Heart left ventricle (tissue), 16 donors: ENCODE measurements around the gene GADD45A. TPM values are rescaled to one million over a fixed set of nuclear protein-coding genes. Genes with fewer than 3 reads are reported as not detected.

Source experiments
- ATAC-seq, 4 donors: fragments of 200-7000 bp; cut with Tn5 transposase; one replicate each; pipeline ENCODE4 v1.9.1; 2020 to 2022; ENCODE audit warnings: moderate library complexity in 4 of 4, mild to moderate bottlenecking in 3 of 4, moderate number of reproducible peaks in 1 of 4
- DNase-seq, 5 donors: peaks; one replicate each; pipeline ENCODE4 v3.0.0-alpha.2; 2020
- H3K27ac ChIP-seq, 12 donors: fragments of 200-600 bp; sonication (generic) in 4 of 12; one replicate each; pipeline versions ENCODE4 v1.5.0 to v1.8.0; 2016 to 2022; ENCODE audit warnings: mild to moderate bottlenecking in 2 of 12
- H3K27me3 ChIP-seq, 9 donors: fragments of 200-600 bp; sonication (generic) in 2 of 9; one replicate each; pipeline versions ENCODE4 v1.5.1 to v1.8.0; 2016 to 2022; ENCODE audit warnings: mild to moderate bottlenecking in 3 of 9
- H3K36me3 ChIP-seq, 9 donors: fragments of 200-600 bp; sonication (generic) in 2 of 9; one replicate each; pipeline versions ENCODE4 v1.5.0 to v1.8.0; 2018 to 2022; ENCODE audit warnings: mild to moderate bottlenecking in 2 of 9
- H3K4me1 ChIP-seq, 12 donors: fragments of 200-600 bp; sonication (generic) in 4 of 12; one replicate each; pipeline versions ENCODE4 v1.5.0 to v1.8.0; 2016 to 2022; ENCODE audit warnings: mild to moderate bottlenecking in 3 of 12
- H3K4me3 ChIP-seq, 12 donors: fragments of 200-600 bp; sonication (generic) in 4 of 12; one replicate each; pipeline versions ENCODE4 v1.5.0 to v1.8.0; 2017 to 2022; ENCODE audit warnings: mild to moderate bottlenecking in 9 of 12, moderate library complexity in 4 of 12
- H3K9me3 ChIP-seq, 12 donors: fragments of 200-600 bp; sonication (generic) in 4 of 12; one replicate each; pipeline versions ENCODE4 v1.5.0 to v1.8.0; 2016 to 2022; ENCODE audit warnings: mild to moderate bottlenecking in 1 of 12
- CTCF ChIP-seq, 12 donors: fragments of 200-600 bp; sonication (generic) in 4 of 12; IDR thresholded peaks; one replicate each; pipeline versions ENCODE4 v1.5.0 to v1.8.0; 2018 to 2022; ENCODE audit warnings: antibody characterized with exemption in 12 of 12, mild to moderate bottlenecking in 5 of 12
- POLR2A ChIP-seq, 2 donors: fragments of 450-650 bp; IDR thresholded peaks; one replicate each; pipeline ENCODE4 v1.6.1; 2017; ENCODE audit warnings: antibody characterized with exemption in 2 of 2, mild to moderate bottlenecking in 2 of 2, moderate library complexity in 2 of 2
- WGBS, 4 donors: extraction: QIAGEN DNeasy Blood & Tissue Kit in 2 of 4; methylation state at CpG; one replicate each; pipeline versions ENCODE4 v1.1.5 to v1.1.7; 2013 to 2018; 5-methylcytosine and 5-hydroxymethylcytosine counted together
- intact Hi-C, 10 donors: fragments of 100-400 bp; cut with DNase I; formaldehyde crosslinking; loops; one replicate each; pipeline versions ENCODE4 v1.11.1 to v1.14.2; 2022
- polyA plus RNA-seq, 2 donors: library from polyadenylated mRNA; stranded (reverse); fragments of 200-250 nt; gene quantifications; one replicate each; pipeline ENCODE4 v1.2.3, GENCODE V29; 2013
- total RNA-seq, 9 donors: library from RNA; depleted of rRNA in 2 of 9; stranded (reverse); fragments of >200 nt in 2 of 9; fragmentation: NEBNext Ultra II Directional in 3 of 9; extraction: Animal tissue kit (Norgen Biotek cat#: 25700) in 3 of 9; gene quantifications; one replicate each; pipeline versions ENCODE4 v1.1.0 to v1.2.4, GENCODE V29; 2016 to 2023
- donor health status: ischemic (EF 13 %, LVEDD 7.1; RV severe dilation, severe dysfunction).
- donor health status: healthy with polysubstance abuse.
- donor health status: DM: no; HTN: yes; CAD: no.
- donor health status: DM: no; HTN: no; CAD: no.
- donor health status: ischemic (EF 25% LVEDD 6.9; RV normal size, moderate dysfunction).
- donor health status: ischemic (EF 25% LVEDD 5.7; RV mildly dilated, moderate dysfunction).
- donor health status: healthy.
- donor health status: DM: yes; HTN: yes; CAD: no.
- donor health status: ischemic (EF 35%, LVEDD 5.7; RV mildly dilated, moderate dysfunction).
- donor health status: nonischemic (EF 11% LVEDD 7.7; RV severe dilation, severe dysfunction).
- donor health status: DM: yes; HTN: yes; CAD: no.
- donor health status: PGD.
- donor health status: ischemic (EF 29% LVEDD 5.4; RV normal size, mild dysfunction).
- donor health status: nonischemic (EF 23%, LVEDD 6.1; RV moderate dilation, normal function).

GADD45A gene
- total and polyA plus RNA-seq, 11 donors = 26.5 to 119 (median 45.8) TPM

DNA sequence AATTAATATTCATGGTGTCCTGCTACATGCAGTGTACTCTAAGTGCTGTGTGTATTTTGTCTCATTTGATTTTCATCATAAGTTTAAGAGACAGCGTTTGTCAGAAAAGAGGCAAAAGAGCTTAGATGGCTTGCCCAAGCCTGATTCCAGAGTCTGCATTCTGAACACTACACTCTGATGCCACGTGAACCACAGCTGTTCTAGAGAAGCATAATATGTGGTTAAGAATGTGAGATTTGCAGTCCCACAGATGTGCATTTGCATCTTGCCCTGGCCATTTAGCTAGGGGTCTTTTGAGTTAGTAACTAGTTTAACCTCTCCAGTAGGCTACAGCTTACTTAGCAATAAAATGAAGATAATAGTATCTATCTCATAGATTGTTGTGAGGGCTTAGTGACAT, 9.2 kb upstream of the GADD45A start:
- intact Hi-C loops = loop anchor here in 1 of 10 donors (10.0 kb wide), 1 partner anchor 111 kb away; no protein-coding TSS in a partner anchor
- whole genome bisulfite sequencing, 4 donors = 80 to 93% (median 90%) methylated on average over 2 of the region's 2 CpGs
- no peak for DNase-seq
- TF ChIP-seq POLR2A (IDR thresholded peaks at IDR 0.05) (no peak), CTCF (IDR thresholded peaks at IDR 0.05) (no peak)
- Histone ChIP-seq H3K27ac (peak overlapping the region in 1 of 12 donors; percentile 28), H3K27me3 (no peaks in the 10 kb centered on the region), H3K36me3 (no peaks in the 10 kb centered on the region), H3K9me3 (no peaks in the 10 kb centered on the region), H3K4me1 (peaks cover 0 to 17% (median 10%) of the 10 kb centered on the region in 12 donors), H3K4me3 (no peak overlapping the region)
- no peak for ATAC-seq

DNA sequence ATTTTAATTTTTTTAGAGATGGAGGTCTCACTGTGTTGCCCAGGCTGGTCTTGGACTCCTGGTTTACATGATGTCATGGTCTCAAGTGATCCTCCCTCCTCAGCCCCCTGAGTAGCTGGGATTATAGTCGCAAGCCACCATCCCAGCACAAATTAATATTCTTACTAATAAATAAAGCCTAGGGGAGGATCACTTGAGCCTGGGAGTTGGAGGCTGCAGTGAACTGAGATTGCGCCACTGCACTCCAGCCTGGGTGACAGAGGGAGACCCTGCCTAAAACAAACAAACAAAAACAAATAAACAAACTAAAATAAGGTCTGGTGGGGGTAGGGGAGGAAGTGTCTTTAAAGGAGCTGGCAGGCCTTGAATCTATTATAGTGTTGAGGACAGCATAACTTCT, 8.7 kb upstream of the GADD45A start:
- TF ChIP-seq POLR2A (IDR thresholded peaks at IDR 0.05) = no peak
- TF ChIP-seq CTCF (IDR thresholded peaks at IDR 0.05) = no peak
- Histone ChIP-seq H3K4me3 (no peak overlapping the region), H3K4me1 (peaks cover 0 to 17% (median 10%) of the 10 kb centered on the region in 12 donors), H3K27ac (no peak overlapping the region), H3K36me3 (no peaks in the 10 kb centered on the region), H3K27me3 (no peaks in the 10 kb centered on the region), H3K9me3 (no peaks in the 10 kb centered on the region)
- no peak for ATAC-seq
- WGBS, 4 donors = 88 to 94% (median 91%) methylated on average over 2 of the region's 2 CpGs
- intact Hi-C loops = loop anchor here in 1 of 10 donors (10.0 kb wide), 1 partner anchor 111 kb away; no protein-coding TSS in a partner anchor
- no peak for DNase-seq

GRCh38 chr1:67676946-67677345, 8.1 kb upstream of the GADD45A start:
- DNase-seq (no peak), ATAC-seq (no peak)
- no peak overlapping the region for H3K27ac ChIP-seq
- H3K9me3 ChIP-seq = no peaks in the 10 kb centered on the region
- no peaks in the 10 kb centered on the region for H3K36me3 ChIP-seq
- H3K4me3 ChIP-seq = no peak overlapping the region
- TF ChIP-seq CTCF (IDR thresholded peaks at IDR 0.05) = no peak
- no peak for TF ChIP-seq POLR2A (IDR thresholded peaks at IDR 0.05)
- 74 to 83% (median 77%) methylated on average over 2 of the region's 2 CpGs for WGBS, 4 donors
- H3K4me1 ChIP-seq = peaks cover 0 to 17% (median 10%) of the 10 kb centered on the region in 12 donors
- intact Hi-C loops = loop anchor here in 1 of 10 donors (10.0 kb wide), 1 partner anchor 112 kb away; no protein-coding TSS in a partner anchor
- H3K27me3 ChIP-seq = no peaks in the 10 kb centered on the region

DNA sequence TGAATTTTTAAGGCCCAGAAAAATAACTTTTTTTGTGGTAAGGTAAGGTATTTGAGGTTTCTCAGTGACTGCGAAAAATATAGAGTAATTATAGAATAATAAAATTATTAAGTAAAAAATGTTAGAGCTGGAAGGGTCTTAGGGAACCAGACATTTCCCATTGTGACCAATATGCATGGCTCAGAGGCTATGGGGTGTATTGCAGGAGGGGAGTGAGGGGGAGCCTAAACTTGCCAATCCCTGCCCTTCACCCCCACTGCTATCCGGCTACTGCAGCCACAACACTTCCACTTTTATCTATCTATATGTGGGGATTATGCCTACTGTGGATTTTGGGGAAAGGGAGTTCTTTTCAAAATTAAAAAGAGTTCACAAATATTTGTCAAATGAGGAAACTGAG, 7.6 kb upstream of the GADD45A start:
- 94 to 99% (median 97%) methylated on average over 2 of the region's 2 CpGs for WGBS, 4 donors
- TF ChIP-seq CTCF (IDR thresholded peaks at IDR 0.05) = no peak
- no peak for TF ChIP-seq POLR2A (IDR thresholded peaks at IDR 0.05)
- H3K9me3 ChIP-seq = no peaks in the 10 kb centered on the region
- no peaks in the 10 kb centered on the region for H3K36me3 ChIP-seq
- ATAC-seq (no peak), DNase-seq (no peak)
- H3K4me3 ChIP-seq = no peak overlapping the region
- H3K27me3 ChIP-seq = no peaks in the 10 kb centered on the region
- intact Hi-C loops = loop anchor here in 1 of 10 donors (10.0 kb wide), 1 partner anchor 113 kb away; no protein-coding TSS in a partner anchor
- no peak overlapping the region for H3K27ac ChIP-seq
- peaks cover 0 to 17% (median 10%) of the 10 kb centered on the region in 12 donors for H3K4me1 ChIP-seq
